ENCODE results near the gene ETV6. TPM values are rescaled to one million over a fixed set of nuclear protein-coding genes. Genes with fewer than 3 reads are reported as not detected.

ETV6 gene
- polyA plus RNA-seq, 2 of the 4 experiments (the other 2 are of a cell fraction): 4.0 to 7.0 TPM

DNA sequence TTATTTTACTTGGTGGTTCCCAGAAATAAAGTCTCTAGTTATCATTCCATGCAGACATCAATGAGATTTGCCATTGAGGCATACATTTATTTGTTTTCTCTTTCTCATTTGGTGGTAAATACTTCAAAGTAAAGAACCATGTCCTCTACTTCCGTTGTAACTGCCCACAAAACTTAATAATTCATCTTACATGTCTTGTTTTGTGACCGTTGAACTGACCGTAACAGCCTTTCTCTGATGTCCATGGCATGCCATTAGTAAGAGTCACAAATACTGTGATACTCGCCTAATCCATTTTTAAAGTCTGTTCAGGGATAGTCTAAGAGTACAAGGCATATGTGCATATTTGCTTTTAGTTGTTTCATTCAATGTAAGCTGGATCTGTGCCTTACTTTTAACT is 145.3 kb downstream of the ETV6 start:
- POLR2A ChIA-PET: no interaction called here
- no peaks in the 10 kb centered on the region for H3K9me3 ChIP-seq
- no peak overlapping the region for H3K4me2 ChIP-seq
- H3K4me3 ChIP-seq: no peak overlapping the region
- peaks cover 21% of the 10 kb centered on the region for H3K4me1 ChIP-seq
- no peak overlapping the region for H3K27ac ChIP-seq
- TF ChIP-seq CBX8 (IDR thresholded peaks at IDR 0.05) (no peak), BHLHE40 (IDR thresholded peaks at IDR 0.05; ENCODE audit: low read depth, low read length) (no peak), HDAC2 (IDR thresholded peaks at IDR 0.05) (no peak), ESRRA (IDR thresholded peaks at IDR 0.05; ENCODE audit: borderline replicate concordance, low read length) (no peak), HOXA7 (CRISPR knock-in tag; IDR thresholded peaks at IDR 0.05) (no peak), EHF (CRISPR knock-in tag; IDR thresholded peaks at IDR 0.05) (no peak), JUNB (IDR thresholded peaks at IDR 0.05) (no peak), GATA3 (IDR thresholded peaks at IDR 0.05; ENCODE audit: borderline replicate concordance) (no peak), SREBF2 (IDR thresholded peaks at IDR 0.05) (no peak), ZNF302 (CRISPR knock-in tag; IDR thresholded peaks at IDR 0.05) (no peak), NR3C1 (IDR thresholded peaks at IDR 0.05) (no peak)
- TF ChIP-seq, protein P1, sequence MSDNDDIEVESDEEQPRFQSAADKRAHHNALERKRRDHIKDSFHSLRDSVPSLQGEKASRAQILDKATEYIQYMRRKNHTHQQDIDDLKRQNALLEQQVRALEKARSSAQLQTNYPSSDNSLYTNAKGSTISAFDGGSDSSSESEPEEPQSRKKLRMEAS (IDR thresholded peaks at IDR 0.05): no peak
- TF ChIP-seq, protein P2, sequence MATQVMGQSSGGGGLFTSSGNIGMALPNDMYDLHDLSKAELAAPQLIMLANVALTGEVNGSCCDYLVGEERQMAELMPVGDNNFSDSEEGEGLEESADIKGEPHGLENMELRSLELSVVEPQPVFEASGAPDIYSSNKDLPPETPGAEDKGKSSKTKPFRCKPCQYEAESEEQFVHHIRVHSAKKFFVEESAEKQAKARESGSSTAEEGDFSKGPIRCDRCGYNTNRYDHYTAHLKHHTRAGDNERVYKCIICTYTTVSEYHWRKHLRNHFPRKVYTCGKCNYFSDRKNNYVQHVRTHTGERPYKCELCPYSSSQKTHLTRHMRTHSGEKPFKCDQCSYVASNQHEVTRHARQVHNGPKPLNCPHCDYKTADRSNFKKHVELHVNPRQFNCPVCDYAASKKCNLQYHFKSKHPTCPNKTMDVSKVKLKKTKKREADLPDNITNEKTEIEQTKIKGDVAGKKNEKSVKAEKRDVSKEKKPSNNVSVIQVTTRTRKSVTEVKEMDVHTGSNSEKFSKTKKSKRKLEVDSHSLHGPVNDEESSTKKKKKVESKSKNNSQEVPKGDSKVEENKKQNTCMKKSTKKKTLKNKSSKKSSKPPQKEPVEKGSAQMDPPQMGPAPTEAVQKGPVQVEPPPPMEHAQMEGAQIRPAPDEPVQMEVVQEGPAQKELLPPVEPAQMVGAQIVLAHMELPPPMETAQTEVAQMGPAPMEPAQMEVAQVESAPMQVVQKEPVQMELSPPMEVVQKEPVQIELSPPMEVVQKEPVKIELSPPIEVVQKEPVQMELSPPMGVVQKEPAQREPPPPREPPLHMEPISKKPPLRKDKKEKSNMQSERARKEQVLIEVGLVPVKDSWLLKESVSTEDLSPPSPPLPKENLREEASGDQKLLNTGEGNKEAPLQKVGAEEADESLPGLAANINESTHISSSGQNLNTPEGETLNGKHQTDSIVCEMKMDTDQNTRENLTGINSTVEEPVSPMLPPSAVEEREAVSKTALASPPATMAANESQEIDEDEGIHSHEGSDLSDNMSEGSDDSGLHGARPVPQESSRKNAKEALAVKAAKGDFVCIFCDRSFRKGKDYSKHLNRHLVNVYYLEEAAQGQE (IDR thresholded peaks at IDR 0.05): no peak
- TF ChIP-seq, protein P3, sequence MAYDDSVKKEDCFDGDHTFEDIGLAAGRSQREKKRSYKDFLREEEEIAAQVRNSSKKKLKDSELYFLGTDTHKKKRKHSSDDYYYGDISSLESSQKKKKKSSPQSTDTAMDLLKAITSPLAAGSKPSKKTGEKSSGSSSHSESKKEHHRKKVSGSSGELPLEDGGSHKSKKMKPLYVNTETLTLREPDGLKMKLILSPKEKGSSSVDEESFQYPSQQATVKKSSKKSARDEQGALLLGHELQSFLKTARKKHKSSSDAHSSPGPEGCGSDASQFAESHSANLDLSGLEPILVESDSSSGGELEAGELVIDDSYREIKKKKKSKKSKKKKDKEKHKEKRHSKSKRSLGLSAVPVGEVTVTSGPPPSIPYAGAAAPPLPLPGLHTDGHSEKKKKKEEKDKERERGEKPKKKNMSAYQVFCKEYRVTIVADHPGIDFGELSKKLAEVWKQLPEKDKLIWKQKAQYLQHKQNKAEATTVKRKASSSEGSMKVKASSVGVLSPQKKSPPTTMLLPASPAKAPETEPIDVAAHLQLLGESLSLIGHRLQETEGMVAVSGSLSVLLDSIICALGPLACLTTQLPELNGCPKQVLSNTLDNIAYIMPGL (CRISPR knock-in tag; IDR thresholded peaks at IDR 0.05; ENCODE audit: borderline replicate concordance): no peak
- TF ChIP-seq, protein P4, sequence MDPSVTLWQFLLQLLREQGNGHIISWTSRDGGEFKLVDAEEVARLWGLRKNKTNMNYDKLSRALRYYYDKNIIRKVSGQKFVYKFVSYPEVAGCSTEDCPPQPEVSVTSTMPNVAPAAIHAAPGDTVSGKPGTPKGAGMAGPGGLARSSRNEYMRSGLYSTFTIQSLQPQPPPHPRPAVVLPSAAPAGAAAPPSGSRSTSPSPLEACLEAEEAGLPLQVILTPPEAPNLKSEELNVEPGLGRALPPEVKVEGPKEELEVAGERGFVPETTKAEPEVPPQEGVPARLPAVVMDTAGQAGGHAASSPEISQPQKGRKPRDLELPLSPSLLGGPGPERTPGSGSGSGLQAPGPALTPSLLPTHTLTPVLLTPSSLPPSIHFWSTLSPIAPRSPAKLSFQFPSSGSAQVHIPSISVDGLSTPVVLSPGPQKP (IDR thresholded peaks at IDR 0.05; ENCODE audit: low read depth, low read length): no peak
- TF ChIP-seq, protein P5, sequence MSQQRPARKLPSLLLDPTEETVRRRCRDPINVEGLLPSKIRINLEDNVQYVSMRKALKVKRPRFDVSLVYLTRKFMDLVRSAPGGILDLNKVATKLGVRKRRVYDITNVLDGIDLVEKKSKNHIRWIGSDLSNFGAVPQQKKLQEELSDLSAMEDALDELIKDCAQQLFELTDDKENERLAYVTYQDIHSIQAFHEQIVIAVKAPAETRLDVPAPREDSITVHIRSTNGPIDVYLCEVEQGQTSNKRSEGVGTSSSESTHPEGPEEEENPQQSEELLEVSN (IDR thresholded peaks at IDR 0.05; ENCODE audit: borderline replicate concordance, low read depth): no peak
- no peak for FAIRE-seq
- no peak for DNase-seq (ENCODE audit: low read depth in 1 of 2, low spot score in 1 of 2)
- ATAC-seq: no peak
- 84% methylated on average over 4 of the region's 4 CpGs for WGBS (ENCODE audit: missing lambda C conversion rate)
- CTCF ChIA-PET: interaction anchor here (1.4 to 1.6 kb wide), 2 partner anchors 18 to 21 kb away, joined by 3 read pairs; no protein-coding TSS in a partner anchor

DNA sequence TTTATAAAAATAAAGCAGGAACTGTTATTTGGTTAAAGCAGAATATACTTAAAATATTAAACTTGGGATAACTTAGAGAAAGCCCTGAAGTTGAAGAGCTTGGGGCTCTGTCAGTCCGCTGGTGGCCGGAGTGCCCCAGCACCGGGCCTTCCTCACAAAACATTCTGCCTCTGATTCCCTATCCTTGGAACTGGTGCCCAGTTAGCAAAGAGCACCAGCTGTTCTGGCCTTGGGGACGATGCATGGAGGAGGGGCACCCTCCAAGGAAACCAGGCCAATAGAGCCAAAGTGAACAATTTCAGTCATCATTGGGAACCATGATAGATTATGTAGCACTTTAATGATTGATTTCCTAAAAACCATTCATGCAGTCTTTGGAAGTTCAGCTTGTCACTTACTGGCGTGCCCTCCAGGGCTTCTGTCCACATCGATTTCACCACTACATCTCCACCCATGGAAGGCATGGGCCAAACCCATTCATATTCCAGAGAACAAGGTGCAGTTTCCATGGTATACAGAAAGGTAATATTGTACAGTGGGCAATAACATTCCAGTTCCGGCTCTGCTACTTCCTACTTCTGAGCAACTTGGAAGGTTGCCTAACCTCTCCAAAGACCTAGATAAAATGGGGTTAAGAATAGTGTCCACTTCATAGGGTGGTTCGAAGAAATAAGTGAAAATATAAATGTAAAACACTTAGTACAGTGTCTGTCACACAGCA is 145.9 kb downstream of the ETV6 start:
- Histone ChIP-seq H3K4me1 (peaks cover 21% of the 10 kb centered on the region), H3K9me3 (no peaks in the 10 kb centered on the region), H3K27ac (peak overlapping the region in 1 of 2 experiments; percentile 59; a peak in 3 of 6 replicates), H3K4me2 (peak overlapping the region; percentile 54), H3K4me3 (no peak overlapping the region)
- ChIA-PET POLR2A (no interaction called here), CTCF (interaction anchor here (1.4 to 1.6 kb wide), 2 partner anchors 17 to 21 kb away, joined by 3 read pairs; no protein-coding TSS in a partner anchor)
- no peak for DNase-seq (ENCODE audit: low read depth in 1 of 2, low spot score in 1 of 2)
- TF ChIP-seq HDAC2 (IDR thresholded peaks at IDR 0.05) (no peak), MAFK (IDR thresholded peaks at IDR 0.05; ENCODE audit: partially characterized antibody) (no peak), RCOR1 (IDR thresholded peaks at IDR 0.05; ENCODE audit: low read depth, low read length) (no peak), CBX8 (IDR thresholded peaks at IDR 0.05) (no peak)
- 78% methylated on average over 8 of the region's 8 CpGs for WGBS (ENCODE audit: missing lambda C conversion rate)
- FAIRE-seq: no peak
- peak; percentile 48 to 57; a peak in 5 of 6 replicates for ATAC-seq

Data from A549 (cell line).